HG02840 (cell line): ENCODE results near the gene RNF26.

Experiments
- ATAC-seq: cut with Tn5 transposase; IDR thresholded peaks from one replicate; pipeline ENCODE4 v1.9.1; 2021; ENCODE audit warnings: mild to moderate bottlenecking, moderate library complexity, moderate number of reproducible peaks; ENCODE audit not compliant: unreplicated experiment, low FRiP score

Gene RNF26

DNA sequence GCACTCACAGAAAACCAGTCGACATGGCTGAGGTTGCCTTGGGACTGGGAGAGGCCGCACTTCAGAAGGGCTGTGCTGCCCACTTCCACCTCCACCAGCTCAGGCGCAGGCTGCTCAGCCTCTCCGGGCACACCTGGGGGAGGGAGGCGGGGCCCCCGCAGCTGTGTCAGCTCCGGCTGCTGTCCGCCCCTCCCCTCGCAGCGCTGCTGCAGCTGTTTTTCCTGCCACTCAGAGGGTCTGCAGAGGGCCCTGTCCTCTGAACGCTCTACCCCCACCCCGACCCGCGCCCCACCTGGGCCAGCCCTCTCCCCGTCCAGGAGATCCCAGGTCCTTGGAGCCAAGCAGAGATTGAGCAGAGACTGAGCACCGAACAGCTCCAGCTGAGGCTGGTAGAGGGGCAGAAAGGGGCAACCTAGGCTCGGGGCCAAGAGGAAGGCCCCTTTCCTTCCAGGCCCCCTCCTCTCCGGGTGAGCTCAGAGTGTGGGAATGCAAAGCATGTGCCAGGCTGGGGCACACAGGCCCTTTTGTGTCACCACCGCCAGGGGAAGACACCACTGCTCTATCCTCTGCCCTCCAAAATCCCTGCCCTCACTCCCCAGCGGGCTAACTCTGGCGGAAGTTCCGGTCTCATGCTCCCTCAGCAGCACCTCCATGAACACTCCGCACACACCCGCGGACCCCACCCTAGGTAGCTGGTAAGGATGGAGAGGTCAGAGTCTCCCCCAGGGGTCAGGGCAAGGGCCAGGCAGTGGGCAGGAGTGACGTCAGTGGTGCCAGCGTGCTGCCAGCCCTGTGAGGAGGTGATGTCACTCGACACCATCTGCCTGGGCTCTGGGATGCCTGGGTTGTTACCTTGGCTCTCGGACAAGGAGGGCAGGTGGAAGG, 19.0 kb upstream of the RNF26 start:
- ATAC-seq = no peak

DNA sequence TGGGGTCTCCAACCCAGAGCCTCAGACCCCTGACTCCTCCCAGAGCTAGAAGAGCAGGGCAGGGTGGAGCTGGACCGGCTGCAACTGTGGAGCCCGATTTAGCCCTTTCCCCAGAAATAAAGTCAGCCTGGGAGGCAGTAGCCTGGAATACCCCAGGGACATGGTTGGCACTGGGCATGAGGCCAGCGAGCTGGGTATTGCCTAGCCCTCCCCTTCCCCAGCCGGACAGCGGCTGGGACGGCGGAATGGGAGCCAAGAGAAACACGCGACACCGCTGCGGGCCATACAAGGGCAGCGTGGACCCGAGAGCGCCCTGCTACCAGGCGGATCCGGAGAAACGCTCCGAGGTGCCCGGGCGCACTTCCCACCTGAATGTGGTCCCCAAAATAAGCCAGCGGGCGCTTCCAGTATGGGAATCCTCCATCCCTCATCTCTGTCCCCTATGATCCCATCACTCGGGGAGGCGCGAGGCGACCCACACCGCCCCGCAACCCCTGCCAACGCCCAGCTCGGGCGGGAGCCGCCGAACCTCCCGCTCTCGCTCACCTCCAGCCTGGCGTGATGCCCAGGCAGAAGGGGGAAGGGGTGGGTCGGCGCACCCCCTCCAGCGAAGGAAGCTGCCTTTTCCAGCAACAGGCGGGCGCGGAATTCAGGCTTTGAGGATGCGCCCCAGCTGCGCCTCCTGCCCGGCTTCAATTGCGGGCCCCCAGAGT, 18.2 kb upstream of the RNF26 start:
- ATAC-seq = no peak

DNA sequence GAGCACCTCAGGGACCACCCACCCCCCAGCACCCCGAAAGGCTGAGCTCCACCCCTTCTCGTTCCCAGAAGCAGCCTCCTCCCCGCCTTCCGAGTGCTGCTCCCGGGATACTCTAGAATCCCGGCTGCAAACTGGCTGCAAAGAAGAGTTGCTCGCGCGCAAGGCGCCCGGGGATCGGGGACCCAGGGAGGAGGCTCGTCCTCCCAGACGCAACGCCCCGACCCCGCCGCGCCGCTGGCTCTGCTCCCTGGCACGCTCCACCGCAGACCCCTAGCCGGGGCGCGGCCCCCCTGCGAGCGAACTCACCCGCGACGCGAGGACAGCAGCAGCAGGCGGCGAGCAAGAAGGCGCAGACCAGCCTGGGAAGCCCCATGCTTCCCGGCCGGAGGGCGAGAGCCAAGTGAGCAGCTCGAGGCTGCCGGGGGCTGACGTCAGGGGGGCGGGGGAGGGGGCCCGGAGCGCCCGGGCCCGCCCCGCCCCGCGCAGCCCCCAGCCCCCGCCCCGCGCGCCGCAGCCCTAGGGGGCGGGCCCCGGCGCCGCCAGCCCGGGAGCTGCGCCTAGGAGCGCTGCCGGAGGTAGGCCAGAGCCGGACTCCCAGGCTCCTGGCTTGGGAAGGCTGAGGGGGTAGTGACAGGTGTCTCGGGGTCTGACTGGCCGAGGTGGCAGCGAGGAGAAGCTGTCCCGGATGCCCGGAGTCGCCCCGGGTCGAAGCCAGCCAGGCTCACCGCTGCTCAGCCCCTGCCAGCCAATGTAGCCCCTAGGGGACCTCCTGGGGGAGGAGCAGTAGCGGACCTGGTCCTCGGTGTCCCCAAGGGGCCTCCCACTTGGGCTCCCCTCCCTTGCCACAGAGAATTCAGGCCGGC, 17.4 kb upstream of the RNF26 start, which contains the start of gene MCAM:
TSS of gene MCAM (minus strand) at position 402 of the 863 bp plus-strand sequence. CDS start at position 373, 29 bp downstream.
- ATAC-seq = no peak

DNA sequence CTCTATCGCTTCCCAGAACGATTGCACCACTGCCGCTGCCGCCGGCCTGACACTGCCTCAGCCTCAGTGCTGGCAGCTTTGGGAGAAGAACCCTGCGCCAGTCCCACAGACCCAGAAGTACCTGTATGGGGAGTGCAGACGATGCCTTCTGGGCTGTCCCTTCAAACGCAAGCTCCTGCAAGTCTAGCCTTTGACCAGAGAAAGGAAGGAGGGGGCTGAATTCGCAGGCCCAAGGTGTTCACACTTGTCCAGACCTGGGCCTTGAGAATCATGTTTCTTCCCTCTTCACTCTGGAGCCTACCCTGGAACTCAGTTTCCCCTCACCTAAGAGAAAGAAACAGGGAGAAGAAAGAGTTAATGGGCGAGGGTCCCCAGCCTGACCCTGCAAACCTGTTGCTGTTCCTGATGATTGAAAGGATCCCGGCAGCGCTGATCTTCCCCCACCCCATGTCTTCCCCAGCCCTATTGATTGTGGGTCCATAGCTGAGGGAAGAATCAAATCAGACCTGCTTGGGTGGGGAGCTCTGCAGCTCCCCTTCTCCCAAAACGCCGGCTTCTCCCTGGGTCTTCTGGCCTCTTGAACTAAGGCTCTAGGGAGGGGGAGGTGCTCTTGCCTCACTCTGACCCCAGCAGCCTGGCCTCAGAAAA, 16.6 kb upstream of the RNF26 start:
- no peak for ATAC-seq

DNA sequence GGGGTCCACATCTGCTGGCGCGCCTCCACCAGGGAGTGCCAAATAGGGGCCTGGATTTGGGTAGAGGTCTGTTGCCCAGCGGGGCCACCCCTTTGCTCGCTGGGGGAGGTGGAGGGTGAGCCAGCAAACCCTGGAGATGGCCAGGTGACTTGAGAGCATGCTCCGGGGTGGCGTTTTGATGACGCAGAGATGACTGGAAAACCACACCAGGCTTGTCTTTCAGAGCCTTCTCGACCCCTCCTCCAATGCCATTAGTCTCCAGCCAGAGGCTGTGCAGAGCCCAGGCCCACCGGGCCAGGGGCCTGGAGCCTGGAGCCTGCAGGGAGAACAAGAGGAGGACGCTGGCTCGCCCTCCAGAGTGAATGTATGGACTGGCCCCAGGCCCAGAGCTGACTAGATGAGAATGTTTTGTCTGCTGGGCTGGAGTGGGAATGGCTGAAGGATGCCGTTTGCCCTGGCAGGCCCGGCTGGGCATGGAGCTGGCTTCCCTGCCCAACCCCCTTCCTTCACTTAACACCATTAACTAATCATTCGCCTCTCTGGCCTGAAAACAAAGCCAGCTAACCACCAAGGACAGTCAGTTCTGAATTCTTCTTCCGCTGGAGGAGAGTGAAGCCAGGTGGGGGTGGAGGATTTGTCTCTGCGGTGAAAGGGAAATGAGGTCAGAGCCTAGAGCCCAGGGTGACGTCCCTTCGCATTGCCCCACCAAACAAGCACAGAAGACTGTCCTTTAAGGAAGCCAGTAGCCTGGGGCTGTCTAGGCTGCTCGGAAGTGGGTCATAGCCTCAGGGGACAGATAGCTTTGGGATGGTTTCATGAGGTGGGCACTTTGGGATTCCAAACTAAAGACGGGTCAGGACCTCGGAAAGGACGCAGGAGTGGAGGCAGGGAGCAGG, 15.8 kb upstream of the RNF26 start:
- ATAC-seq = no peak

DNA sequence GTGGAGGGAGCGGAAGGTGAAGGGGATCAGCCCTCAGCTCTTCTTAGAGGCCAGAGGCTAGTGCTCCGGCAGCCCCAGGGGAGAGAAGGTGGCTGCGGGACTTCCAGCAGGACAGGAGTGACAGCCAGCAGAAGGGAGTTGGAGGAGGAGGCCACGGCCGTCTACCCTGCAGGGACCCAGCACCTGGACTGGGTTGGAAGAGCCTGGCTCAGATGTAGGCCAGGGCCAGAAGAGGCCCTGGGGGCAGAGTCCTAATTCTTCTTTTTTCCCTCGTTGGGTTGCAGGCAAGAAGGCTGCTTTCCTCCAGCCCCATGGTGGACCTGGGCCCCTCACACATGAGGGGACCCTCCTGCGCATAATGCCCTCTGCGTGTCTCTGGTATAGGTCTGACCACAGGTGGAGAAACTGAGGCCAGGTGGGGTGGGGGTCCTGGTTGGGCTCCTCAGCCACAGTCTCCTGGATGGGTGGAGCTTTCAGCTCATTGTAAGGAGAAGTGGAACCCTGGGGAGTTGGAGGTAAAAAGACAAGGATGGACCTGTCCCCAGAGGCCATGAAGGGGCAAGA, 15.1 kb upstream of the RNF26 start:
- ATAC-seq = no peak

DNA sequence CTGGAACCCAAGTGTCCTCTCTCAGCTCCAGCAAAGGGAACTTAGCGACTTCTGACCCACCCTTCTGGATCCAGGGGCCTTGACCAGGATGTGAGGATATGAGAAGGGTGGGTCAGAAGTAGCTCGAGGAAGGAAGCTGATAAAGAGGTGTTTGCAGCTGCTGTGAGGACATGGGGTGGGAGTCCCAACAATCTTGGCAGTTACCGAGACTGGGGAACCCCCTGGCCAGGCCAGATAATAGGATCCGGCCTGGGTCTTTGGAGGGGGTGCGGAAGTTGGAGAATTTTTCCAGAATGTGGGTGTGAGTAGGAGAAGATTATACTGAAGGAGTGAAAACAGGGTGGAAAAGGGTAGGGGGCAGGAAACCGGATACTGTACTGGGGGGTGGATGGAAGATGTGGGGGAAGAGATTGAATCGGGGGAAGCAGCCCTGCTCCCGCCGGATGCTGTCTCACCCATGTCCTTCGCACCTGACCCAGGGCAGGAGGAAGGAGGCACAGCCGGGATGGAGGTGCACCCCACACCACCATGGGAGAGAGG, 14.6 kb upstream of the RNF26 start:
- ATAC-seq = no peak

DNA sequence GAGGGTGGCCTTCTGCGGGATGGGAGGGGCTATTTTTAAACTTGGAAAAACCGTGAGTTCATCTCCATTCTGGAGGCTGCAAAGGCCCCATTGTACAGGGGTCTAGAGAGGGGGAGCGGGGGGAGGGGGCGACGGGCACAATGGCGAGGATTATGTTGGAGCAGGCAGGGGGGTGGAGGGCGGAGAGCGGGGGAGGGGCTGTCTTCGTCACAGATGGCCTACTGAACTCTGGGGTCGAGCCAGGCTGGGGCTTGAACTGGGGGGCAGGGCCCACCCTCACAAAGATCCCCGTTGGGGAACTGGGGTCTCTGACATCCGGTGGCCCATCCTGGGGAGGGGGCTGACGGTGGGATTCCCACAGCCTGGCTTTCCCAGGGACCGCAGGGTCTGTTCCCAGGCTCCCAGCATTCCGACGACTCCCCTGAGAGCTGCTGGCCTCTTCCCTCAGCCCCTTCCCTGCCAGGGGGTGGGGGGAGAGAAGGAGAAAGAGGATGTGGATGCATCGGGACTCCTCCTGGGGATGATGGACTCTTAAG, 14.0 kb upstream of the RNF26 start:
- no peak for ATAC-seq

DNA sequence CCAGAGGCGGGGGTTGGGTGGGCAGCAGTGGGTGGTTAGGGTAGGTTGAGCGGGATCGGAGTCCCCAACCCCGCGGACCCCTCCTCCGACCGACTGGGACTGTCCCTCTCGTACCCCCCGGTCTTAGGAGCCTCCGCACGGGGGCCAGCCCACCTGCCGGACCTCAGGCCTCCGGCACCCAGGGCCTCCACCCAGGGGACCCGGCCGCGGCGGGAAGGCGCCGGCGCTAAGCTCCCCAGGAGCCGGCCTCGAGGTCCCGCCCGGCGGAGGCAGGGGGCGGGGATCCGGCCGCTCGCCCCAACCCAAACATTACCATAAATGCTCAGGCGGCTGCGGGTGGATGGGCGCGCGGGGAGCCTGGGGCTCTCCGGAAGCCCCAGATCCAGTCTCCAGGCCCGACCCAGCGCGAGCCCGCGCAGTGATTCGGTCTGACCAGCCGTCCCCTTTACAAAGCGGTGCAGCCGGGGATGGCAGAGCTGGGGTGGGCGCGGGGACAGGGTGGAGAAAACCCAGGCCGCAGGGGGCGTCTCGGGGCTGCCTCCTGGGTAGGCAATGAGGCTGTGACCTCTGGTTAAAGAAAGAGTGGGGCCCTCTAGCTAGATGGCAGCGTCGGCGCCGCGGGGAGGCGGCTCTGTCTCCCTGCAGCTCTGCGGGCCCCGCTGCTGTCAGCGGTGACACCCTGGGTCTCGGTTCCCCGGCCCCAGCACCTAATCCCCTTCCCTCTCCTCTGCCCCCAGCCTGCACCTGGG, 13.4 kb upstream of the RNF26 start:
- no peak for ATAC-seq

DNA sequence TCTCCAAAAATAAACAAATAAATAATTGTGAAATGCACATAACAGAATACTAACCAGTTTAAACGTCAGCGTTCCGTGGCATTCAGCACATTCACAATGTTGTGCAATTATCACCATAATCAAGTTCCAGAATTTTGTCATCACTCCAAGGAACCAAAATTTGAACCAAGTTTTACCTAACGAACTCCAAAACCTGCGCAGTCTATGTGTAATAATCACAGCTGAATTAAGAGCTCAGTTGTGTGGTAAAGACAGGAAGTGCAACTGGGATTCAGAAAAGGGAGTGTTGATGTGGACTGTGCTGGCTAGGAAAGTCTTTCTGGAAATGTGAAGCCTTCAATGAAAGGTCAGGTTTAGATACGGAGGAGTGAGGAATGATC, 12.0 kb upstream of the RNF26 start:
- no peak for ATAC-seq

DNA sequence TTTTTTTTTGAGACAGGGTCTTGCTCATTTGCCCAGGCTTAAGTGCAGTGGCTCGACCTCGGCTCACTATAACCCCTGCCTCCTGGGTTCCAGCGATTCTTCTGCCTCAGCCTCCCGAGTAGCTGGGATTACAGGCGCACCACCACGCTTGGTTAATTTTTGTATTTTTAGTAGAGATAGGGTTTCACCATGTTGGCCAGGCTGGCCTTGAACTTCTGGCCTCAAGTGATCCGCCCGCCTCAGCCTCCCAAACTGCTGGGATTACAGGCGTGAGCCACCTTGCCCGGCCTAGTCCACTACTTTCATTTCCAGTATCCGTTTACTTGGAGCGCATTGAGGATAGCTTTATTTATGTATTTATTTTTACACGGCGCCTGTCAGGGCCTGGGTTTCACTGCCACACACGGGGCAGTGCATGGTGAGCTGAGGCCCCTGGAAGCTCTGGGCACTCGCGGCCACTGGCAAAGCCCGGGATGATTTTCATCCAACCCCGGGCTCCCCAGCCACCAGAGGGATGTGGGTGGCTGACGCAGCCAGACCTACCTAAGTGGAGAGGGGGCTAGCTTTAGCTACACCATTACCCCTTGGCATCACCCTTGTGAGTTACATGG, 11.3 kb upstream of the RNF26 start:
- no peak for ATAC-seq

DNA sequence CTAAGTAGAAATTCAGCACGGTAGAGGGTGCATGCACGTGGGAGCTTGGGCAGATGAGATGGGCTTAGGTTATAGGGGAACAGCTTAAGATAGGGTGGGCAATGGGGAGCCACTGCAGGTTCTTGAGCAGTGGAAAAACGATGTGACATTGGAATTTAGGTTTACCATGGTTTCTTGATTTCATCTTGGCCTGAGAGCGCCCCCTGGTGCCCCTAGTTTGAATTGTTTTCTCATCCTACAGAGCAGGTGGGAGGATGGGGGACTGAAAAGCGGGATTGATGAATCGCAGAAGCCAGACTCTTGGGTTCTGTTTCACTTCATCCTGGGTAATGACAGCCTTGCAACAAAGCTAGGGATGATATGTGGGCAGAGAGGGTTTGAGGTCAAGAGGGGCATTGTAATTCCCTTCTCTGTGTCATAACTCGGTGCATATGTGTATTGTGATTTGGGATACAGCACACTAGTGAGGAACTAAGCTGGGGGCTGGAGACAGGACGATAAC, 10.7 kb upstream of the RNF26 start:
- no peak for ATAC-seq

DNA sequence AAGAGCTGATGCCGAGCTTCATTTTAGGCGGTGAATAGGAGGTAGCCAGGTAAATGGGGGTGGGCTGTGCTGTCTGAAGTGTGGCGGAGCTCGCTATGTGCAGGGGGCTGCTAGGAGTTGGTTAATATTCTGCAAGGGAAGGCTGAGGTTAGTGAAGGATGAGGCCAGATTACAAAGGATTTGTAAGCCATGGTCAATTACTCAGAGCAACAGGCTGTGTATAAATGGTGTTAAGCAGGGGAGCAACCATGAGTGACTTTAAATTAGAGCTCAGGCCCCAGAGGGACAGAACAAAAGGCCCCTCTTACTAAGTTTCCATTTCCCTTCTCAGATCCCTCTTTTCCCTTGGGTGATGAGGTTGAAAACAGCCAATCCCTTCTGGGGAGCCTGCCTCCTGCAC, 10.1 kb upstream of the RNF26 start:
- ATAC-seq = no peak

DNA sequence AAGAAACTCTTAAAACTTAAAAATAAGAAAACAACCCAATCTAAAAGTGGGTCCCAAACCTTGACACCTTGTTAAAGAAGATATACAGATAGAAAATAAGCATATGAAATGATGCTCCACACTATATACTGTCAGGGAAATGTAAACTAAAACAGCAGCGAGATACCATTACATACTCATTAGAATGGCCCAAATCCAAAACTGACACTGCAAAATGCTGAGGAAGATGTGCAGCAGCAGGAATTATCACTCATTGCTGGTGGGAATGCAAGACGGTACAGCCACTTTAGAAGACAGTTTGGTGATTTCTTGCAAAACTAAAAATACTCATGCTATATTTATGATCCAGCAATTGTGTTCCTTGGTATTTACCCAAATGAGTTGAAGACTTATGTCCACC, 5.0 kb upstream of the RNF26 start:
- no peak for ATAC-seq

DNA sequence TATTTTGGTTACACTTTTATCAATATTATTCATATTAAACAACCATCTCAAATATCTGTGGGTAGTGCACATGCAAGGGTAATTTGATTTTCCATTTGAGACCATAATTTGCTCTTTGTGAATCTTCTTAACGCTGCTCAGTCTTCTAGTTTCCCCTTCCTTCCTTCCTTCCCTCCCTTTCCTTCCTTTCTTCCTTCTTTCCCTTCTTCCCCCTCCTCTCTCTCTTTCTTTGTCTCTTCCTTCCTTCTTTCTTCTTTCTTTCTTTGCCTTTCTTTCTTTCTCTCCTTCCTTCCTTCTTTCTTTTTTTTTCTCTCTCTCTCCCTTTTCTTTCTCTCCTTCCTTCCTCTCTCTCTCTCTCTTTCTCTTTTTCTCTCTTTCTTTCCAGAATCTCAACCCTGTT, 4.1 kb upstream of the RNF26 start:
- ATAC-seq = no peak

DNA sequence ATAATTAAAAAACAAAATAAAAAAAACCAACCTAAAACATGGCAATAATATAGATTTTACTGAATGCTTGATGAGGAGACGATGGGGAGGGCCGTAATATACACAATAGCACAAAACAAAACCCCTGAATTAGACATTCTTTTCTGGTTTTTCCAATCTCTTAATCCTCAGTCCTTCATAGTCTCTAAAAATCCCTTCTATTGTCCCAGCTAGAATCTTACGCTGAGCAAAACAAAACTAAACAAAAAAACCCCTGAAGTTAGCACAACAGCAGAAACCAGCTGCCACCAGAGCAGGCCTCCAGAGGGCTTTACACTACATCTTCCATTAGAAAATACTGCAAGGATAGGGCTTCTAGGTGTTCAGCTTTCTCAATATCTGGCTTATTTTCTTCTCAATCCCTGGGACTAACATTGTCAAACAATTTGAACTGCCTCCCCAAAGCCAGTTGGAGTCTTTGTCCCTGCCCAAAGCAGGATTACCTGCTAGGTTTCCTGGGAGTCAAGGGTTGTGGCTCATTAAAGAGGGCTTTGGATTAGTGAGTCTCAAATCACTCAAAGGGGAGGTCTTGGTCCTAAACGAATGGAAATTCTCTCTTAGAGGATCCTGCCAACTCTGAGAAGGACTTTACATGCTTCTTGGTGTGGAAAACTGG, 2.1 kb upstream of the RNF26 start:
- no peak for ATAC-seq
